ENCODE data around the gene CTTN. TPM values are rescaled to one million over a fixed set of nuclear protein-coding genes. Genes with fewer than 3 reads are reported as not detected.

CTTN gene
- total and polyA plus RNA-seq, 2 of the 13 experiments (the other 11 are each of a cell fraction or from before 2014, with no cell fraction given): 84.4 to 114 TPM

- TF ChIP-seq ZNF609 (CRISPR knock-in tag; IDR thresholded peaks at IDR 0.05; ENCODE audit: borderline replicate concordance) (no peak), IKZF1 (IDR thresholded peaks at IDR 0.05) (no peak), ZNF792 (CRISPR knock-in tag; IDR thresholded peaks at IDR 0.05) (no peak)
- TF ChIP-seq, protein P1, sequence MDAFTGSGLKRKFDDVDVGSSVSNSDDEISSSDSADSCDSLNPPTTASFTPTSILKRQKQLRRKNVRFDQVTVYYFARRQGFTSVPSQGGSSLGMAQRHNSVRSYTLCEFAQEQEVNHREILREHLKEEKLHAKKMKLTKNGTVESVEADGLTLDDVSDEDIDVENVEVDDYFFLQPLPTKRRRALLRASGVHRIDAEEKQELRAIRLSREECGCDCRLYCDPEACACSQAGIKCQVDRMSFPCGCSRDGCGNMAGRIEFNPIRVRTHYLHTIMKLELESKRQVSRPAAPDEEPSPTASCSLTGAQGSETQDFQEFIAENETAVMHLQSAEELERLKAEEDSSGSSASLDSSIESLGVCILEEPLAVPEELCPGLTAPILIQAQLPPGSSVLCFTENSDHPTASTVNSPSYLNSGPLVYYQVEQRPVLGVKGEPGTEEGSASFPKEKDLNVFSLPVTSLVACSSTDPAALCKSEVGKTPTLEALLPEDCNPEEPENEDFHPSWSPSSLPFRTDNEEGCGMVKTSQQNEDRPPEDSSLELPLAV (CRISPR knock-in tag; conservative IDR thresholded peaks at IDR 0.05; ENCODE audit: low read depth): no peak
Observed at GRCh38 chr11:70445091-70445490, 46.8 kb downstream of the CTTN start (continued).

- Histone ChIP-seq H3K27me3 (ENCODE audit: control insufficient read depth in 1 of 2, insufficient read depth in 2 of 2, low read length in 2 of 2) (no peaks in the 10 kb centered on the region; a peak in 2 of 5 replicates), H3K4me2 (ENCODE audit: low read depth, low read length) (no peak overlapping the region), H3K4me1 (ENCODE audit: insufficient read depth, low read length) (0 out of 2 replicates have a peak, but pooled peaks cover 7% of the 10 kb centered on the region), H3K36me3 (replicated peaks in 1 of 2; ENCODE audit: control insufficient read depth in 1 of 2, insufficient read depth in 2 of 2, low read length in 2 of 2) (no peaks in the 10 kb centered on the region), H3K9ac (ENCODE audit: insufficient read depth, low read depth, low read length) (no peak overlapping the region), H4K20me1 (ENCODE audit: insufficient read depth, low read length) (no peaks in the 10 kb centered on the region), H2AFZ (ENCODE audit: low read length) (no peak overlapping the region), H3K4me3 (replicated peaks in 1 of 3; ENCODE audit: insufficient read depth in 1 of 3, low read depth in 2 of 3, low read length in 3 of 3) (no peak overlapping the region), H3K79me2 (ENCODE audit: insufficient read depth, low read length) (no peaks in the 10 kb centered on the region), H3K27ac (ENCODE audit: extremely low read length, insufficient read depth, low read length) (no peak overlapping the region), H3K9me3 (ENCODE audit: low read length) (peaks cover 24% of the 10 kb centered on the region)
- ChIA-PET POLR2A (no interaction called here), CTCF (ENCODE audit: low intra/inter-chr PET ratio, low total read pairs) (no interaction called here)
- 71% methylated on average over 7 of the region's 7 CpGs for WGBS (ENCODE audit: low lambda C conversion rate)
- TF ChIP-seq IRF9 (CRISPR knock-in tag; IDR thresholded peaks at IDR 0.05; ENCODE audit: borderline replicate concordance) (no peak), ZBTB33 (CRISPR knock-in tag; IDR thresholded peaks at IDR 0.05) (peak; percentile 14; the same call in 1 of the 2 replicates)
- no TSS peak for BruUV-seq (replicated peaks)
- no peak for ATAC-seq
- in situ Hi-C loops (cut with HindIII; ENCODE audit: extremely low pct_ligation_motif_present, low pct_unique_long_range_greater_than_20kb): no loop called here
- intact Hi-C loops (cut with micrococcal nuclease; ENCODE audit: unreplicated experiment): no loop called here
- FAIRE-seq: no peak
- DNase-seq (ENCODE audit: low spot score): no peak
Observed at GRCh38 chr11:70445605-70446004, 47.3 kb downstream of the CTTN start.

Data from HepG2 (cell line).